Cerebellar cortex (tissue), 1 donor: ENCODE data around the gene PDCL2.

Experiments
- DNase-seq: peaks from one replicate; pipeline ENCODE4 v3.0.0-alpha.2; 2015; ENCODE audit warnings: low spot score

Gene PDCL2

DNA sequence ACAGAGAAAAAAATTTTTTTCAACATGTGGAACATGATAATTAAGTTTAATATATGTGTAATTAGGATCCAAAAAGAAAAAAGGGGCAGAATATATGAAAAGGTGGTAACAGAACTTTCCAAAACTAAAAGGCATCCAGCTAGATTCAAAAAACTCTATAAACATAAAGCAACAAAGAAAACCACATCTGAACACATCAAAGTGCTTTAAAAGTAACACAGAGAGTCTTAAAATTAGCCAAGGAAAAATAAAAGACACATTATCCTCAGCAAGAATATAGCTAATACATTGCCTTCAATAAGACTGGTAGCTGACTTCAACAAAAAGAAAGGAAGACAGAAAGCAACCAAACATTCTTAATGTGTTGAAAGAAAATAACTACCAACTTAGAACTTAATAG is 53.5 kb downstream of the PDCL2 start:
- DNase-seq: no peak

DNA sequence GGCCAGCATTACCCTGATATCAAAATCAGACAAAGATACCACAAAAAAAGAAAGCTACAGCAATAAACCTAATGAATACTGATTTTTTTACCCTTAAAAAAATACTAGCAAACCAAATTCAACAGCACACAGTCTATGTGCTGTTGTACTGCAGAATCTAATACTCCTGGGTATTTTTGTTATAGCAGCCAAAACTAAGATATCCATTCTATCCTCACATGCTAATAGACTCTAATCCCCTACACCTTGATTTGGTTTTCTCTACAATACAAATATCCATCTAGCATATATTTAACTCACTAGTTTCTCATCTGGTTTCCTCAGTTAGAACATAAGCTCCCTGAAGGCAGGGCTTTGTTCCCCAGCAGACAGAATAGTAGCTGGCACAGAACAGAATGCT is 57.7 kb downstream of the PDCL2 start:
- DNase-seq: no peak

DNA sequence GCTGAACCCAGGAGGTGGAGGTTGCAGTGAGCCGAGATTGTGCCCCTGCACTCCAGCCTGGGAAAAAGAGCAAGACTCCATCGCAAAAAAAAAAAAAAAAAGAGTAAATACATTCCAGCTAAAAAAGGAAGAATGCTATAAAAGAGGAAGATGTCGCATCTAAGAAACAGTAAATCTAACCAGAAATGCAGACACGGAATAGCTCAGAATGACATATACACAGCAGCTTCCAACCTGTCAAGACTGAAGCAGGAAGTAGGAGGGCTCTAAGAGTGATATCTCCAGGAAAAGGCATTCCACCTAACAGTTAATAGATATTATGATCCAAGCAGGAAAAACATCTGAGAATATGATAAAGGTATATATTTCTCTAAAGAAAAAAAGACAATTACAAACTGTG is 61.4 kb downstream of the PDCL2 start:
- no peak for DNase-seq

GRCh38 chr4:55530167-55530566 is 61.9 kb downstream of the PDCL2 start:
- DNase-seq: no peak

GRCh38 chr4:55528491-55528890 is 63.6 kb downstream of the PDCL2 start:
- DNase-seq: no peak

DNA sequence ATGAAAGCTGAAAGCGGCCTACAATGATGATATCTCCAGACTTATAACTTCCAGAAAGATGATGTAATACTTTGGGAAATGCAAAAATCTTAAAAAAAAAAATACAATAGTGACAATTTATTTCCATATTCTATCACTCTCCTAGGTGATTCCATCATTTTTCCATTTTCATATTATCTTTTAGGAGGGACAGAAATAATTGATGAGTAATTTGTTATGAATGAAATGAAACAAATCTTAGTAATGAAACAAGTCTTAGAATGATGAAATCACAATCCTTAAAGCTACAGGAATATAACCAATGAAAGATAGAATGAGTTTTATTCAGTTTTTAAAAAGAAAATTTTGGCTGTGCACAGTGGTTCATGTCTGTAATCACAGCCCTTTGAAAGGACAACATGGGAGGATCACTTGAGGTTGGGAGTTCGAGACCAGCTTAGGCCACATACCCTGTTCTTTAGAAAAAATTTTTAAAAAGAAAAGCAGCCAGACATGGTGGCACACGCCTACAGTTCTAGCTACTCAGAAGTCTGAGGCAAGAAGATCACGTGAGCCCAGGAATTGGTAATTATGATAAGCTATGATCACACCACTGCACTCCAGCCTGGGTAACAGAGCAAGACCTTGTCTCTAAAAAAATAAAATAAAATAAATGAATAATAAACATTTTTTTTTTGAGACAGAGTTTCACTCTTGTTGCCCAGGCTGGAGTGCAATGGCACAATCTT is 67.0 kb downstream of the PDCL2 start:
- DNase-seq: no peak

DNA sequence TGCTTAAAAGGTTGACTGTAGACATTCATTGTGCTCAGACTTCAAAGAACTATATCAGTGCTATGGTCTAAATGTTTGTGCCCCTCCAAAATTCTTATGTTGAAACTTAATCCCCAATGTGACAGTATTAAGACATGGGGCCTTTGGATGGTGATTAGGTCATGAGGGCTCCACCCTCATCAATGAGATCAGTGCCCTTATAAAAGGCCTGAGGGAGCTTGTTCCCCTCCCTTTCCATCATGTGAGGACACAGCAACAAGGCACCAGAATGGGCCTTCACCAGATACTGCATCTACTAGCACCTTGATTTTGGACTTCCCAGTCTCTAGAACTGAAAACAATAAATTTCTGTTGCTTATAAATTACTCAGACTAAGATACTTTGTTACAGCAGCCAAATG is 73.6 kb downstream of the PDCL2 start:
- no peak for DNase-seq

DNA sequence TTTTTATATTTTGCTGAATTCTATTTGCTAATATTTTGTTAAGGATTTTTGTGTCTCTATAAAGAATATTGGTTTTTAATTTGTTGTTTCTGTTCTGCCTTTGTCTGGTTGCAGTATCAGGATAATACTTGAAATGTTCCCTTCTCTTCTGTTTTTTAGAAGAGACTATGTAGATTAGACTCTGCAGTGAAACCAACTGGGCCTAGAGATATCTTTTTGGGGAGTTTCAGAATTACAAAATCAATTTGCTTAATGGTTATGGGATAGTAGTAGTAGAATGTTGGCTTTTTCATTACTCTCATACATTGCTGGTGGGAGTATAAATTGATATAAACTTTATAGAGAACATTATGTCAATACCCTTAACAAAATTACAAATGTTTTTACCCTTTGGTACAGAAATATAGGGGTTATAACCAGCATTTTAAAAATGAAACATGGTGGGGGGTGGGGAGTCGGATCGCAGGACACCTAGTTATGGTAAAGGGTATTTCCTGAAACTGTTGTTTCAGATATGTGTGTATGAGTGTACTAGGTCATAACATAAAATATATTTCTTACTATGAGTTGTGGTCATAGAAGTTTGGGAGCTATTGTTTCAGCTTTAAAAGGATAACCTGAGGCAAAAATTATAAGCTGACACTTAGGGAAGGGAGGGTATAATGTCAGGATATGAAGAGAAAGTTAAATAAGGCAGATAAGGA is 74.4 kb downstream of the PDCL2 start:
- no peak for DNase-seq

DNA sequence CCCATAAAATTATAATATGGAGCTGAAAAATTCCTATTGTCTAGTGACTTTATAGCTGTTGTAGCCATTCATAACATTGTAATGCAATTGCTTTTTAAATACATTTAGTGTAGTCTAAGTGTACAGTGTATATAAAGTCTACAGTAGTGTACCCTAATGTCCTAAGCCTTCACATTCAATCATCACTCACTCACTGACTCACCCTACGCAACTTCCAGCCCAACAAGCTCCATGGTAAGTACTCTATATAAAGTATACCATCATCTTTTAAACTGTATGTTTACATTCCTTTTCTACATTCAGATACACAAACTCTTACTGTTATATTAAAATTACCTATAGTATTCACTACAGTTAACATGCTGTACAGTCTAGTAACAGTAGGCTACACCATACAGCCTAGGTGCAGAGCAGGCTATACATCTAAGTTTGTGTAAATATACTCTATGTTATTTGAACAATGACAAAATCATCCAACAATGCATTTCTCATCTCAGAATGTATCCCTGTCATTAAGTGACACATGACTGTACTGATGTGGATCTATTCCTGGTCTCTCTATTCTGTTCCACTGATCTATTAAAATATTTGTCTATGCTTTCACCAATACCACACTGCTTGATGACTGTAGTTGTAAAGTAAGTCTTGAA is 79.0 kb downstream of the PDCL2 start:
- no peak for DNase-seq

- DNase-seq: no peak
These were observed 80.0 kb downstream of the PDCL2 start for GRCh38 chr4:55512077-55512476.

- DNase-seq: no peak
These were observed 81.4 kb downstream of the PDCL2 start for GRCh38 chr4:55510685-55511084.

DNA sequence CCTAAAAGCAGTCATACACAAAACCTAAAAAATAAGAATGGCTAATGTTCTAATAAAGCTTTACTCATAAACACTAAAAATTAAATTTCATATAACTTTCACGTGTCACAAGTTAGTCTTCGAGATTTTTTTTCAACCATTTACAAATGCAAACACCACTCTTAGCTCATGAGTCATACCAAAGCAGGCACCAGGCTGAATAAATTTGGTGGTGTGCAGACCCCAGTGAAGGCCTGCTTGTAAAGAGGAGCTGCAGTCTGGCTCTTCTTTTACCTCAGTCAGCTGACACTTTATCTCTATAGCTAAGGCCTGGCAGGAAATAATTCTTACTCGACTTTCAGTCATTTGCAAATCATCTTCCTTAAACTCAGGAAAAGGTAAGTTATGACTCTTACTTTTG is 82.8 kb downstream of the PDCL2 start:
- DNase-seq: no peak

DNA sequence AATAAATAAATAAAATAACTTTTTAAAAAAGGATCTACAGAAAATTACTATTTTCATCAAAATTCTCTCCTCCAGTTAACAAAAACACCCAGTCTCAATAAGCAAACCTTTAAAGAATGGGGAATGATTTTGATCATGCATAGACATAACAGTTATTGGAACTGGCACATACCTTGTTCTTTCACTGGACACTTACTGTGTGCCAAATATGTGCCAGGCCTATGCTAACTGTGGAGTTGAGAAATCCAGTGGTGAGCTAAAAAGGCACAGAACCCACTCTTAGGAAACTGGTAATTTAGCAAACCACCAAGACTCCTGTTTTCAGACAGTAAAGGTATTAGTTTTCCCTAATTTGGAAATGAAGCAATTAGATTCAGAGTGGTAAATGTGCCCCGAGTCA is 84.4 kb downstream of the PDCL2 start:
- no peak for DNase-seq
